Measurements from ENCODE around the gene PLA2G4E. TPM values are rescaled to one million over a fixed set of nuclear protein-coding genes. Genes with fewer than 3 reads are reported as not detected.
A peak's percentile ranks its signal among the peaks of the same experiment; 100 is the strongest.

The PLA2G4E gene
- total RNA-seq, 2 donors from 2014 or later = not detected

GRCh38 chr15:42001236-42001635, 19.6 kb downstream of the PLA2G4E start:
- Mint-ChIP-seq H3K9me3 (no peaks in the 10 kb centered on the region), H3K27me3 (ENCODE audit: low read depth) (no peaks in the 10 kb centered on the region), H3K4me3 (no peak overlapping the region), H3K4me1 (ENCODE audit: low read depth) (no peaks in the 10 kb centered on the region), H3K27ac (no peak overlapping the region), H3K36me3 (ENCODE audit: insufficient read depth in 2 of 2) (no peaks in the 10 kb centered on the region)
- ATAC-seq (replicated peaks in 1 of 2) = no peak
- DNase-seq = no peak

DNA sequence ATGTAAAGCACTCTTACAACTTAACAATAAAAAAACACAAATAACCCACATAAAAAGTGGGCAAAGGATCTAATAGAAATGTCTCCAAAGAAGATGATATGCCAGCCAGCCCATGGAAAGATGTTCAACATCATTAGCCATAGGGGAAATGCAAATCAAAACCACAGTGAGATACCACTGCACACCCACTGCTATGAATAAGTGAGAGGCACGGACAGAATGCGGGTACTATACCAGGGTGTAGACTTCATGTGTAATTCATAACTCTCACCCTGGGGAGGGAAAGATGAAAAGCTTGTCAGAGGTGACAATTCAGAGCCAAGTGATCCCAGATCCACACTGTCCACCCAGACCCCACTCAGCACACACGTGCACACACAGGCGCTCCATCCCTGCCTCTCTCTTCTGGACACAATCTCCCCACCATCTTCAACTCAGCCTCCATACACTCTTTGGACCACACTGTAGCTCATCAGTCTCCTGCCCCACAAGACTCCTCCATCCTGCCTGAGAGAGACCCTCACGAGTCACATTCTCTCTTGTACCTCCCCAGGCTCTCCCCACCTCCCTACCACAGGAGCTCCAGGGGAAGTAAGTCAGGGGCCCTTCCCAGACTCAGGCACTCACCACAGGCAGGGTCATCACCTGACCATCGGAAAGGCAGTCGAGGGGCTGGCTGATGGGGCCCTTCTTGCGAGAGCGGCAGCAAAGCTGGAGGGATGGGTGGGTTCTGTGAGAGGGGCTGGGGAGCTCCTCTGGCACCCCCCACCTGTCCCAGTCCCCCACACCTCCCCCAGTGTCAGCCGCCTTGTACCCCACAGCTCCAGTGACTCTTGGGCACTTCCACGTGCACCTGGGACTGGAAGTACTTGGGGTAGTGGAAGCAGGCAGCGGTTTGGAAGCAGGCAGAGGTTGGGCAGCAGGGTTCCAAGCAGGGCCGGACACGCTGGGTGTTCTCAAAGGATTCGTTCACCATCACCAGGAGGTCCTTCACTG, 21.3 kb downstream of the PLA2G4E start:
- Mint-ChIP-seq H3K4me3 (no peak overlapping the region), H3K27me3 (ENCODE audit: low read depth) (no peaks in the 10 kb centered on the region), H3K27ac (no peak overlapping the region), H3K36me3 (ENCODE audit: insufficient read depth in 2 of 2) (no peaks in the 10 kb centered on the region), H3K4me1 (ENCODE audit: low read depth) (no peaks in the 10 kb centered on the region), H3K9me3 (no peaks in the 10 kb centered on the region)
- DNase-seq (no peak), ATAC-seq (replicated peaks in 1 of 2) (peak; percentile 57 to 77)

DNA sequence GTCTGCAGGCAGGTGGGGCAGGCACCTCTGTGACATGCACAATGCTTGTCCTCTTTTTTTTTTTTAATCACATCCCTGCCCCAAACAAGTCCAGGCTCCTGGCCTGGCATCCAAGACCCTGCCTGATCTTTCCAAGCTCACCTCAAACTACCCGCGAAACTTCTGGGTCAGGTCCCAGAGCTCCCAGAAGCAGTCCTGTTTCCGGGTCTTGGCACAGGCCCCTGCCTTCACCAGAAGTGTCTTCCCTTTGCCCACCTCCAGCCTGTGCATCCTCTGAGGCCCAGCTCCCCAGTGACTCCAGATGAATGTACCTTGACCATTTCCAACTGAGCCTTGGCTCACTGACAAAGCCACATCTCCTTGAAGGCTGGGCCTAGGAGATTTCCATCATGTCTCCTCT, 23.0 kb downstream of the PLA2G4E start:
- ATAC-seq (replicated peaks in 1 of 2) (no peak), DNase-seq (no peak)
- Mint-ChIP-seq H3K9me3 (no peaks in the 10 kb centered on the region), H3K4me1 (ENCODE audit: low read depth) (no peaks in the 10 kb centered on the region), H3K4me3 (no peak overlapping the region), H3K36me3 (ENCODE audit: insufficient read depth in 2 of 2) (no peaks in the 10 kb centered on the region), H3K27ac (no peak overlapping the region), H3K27me3 (ENCODE audit: low read depth) (no peaks in the 10 kb centered on the region)

DNA sequence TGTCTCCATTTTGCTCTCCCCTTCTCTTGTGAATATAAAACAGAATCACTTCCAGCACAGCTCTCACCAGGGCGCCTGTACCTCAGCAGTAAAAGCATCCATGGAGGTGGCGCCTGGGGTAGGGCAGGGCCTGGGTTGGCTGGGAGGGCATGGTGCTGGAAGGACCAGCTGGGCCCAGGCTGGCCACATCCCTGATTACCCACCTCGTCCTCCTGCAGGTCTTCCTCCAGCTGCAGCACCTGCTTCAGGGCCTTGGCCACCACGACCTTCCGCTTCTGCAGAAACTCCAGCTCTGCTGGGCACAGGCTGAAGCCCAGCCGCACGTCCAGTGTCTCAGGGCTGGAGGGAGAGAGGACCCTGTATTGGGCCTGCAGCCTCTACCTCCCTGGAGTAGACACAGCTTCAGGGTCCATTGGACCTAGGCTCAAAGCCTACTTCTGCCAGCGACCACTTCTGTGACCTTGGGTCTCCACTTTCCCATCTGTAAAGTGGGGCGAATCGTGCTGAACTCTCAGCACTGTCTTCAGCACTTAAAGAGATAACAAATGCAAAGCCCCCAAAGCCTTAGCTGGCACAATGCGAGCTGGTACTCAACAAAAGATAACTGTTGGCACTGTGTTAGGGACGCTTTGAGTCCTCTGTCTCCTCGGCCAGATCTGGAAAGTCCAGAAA, 23.8 kb downstream of the PLA2G4E start:
- Mint-ChIP-seq H3K4me1 (ENCODE audit: low read depth) (no peaks in the 10 kb centered on the region), H3K4me3 (no peak overlapping the region), H3K36me3 (ENCODE audit: insufficient read depth in 2 of 2) (no peaks in the 10 kb centered on the region), H3K27me3 (ENCODE audit: low read depth) (no peaks in the 10 kb centered on the region), H3K27ac (no peak overlapping the region), H3K9me3 (no peaks in the 10 kb centered on the region)
- ATAC-seq (replicated peaks in 1 of 2) (no peak), DNase-seq (no peak)

DNA sequence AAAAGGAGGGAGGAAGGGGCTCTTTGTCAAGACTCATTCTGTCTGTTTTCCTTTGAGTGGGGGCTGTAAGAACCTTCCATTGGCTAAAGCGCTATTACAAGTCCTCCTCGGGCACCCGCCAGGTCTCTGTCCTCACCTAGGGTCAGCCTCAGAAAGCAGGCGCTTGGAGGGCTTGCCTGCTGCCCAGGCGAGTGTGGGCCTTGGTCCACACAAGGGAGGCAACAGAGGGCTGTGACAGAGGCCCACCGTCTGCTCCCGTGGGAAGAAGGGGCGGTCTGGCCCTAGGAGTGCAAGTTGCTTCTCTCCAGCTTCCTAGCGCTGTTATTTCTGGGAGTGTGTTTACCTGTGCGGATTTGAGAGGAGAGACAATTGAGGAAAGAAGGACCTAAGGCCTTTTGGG, 24.5 kb downstream of the PLA2G4E start:
- no peak overlapping the region for H3K4me3 Mint-ChIP-seq
- no peaks in the 10 kb centered on the region for H3K4me1 Mint-ChIP-seq (ENCODE audit: low read depth)
- ATAC-seq (replicated peaks in 1 of 2) (no peak), DNase-seq (no peak)
- no peaks in the 10 kb centered on the region for H3K36me3 Mint-ChIP-seq (ENCODE audit: insufficient read depth in 2 of 2)
- H3K27me3 Mint-ChIP-seq (ENCODE audit: low read depth) = no peaks in the 10 kb centered on the region
- H3K27ac Mint-ChIP-seq = no peak overlapping the region
- H3K9me3 Mint-ChIP-seq = no peaks in the 10 kb centered on the region

- H3K27ac Mint-ChIP-seq = no peak overlapping the region
- DNase-seq (no peak), ATAC-seq (replicated peaks in 1 of 2) (no peak)
- no peaks in the 10 kb centered on the region for H3K27me3 Mint-ChIP-seq (ENCODE audit: low read depth)
- H3K4me3 Mint-ChIP-seq = no peak overlapping the region
- no peaks in the 10 kb centered on the region for H3K36me3 Mint-ChIP-seq (ENCODE audit: insufficient read depth in 2 of 2)
- H3K9me3 Mint-ChIP-seq = no peaks in the 10 kb centered on the region
- H3K4me1 Mint-ChIP-seq (ENCODE audit: low read depth) = no peaks in the 10 kb centered on the region
Measured at GRCh38 chr15:41995476-41995855, 25.4 kb downstream of the PLA2G4E start.

DNA sequence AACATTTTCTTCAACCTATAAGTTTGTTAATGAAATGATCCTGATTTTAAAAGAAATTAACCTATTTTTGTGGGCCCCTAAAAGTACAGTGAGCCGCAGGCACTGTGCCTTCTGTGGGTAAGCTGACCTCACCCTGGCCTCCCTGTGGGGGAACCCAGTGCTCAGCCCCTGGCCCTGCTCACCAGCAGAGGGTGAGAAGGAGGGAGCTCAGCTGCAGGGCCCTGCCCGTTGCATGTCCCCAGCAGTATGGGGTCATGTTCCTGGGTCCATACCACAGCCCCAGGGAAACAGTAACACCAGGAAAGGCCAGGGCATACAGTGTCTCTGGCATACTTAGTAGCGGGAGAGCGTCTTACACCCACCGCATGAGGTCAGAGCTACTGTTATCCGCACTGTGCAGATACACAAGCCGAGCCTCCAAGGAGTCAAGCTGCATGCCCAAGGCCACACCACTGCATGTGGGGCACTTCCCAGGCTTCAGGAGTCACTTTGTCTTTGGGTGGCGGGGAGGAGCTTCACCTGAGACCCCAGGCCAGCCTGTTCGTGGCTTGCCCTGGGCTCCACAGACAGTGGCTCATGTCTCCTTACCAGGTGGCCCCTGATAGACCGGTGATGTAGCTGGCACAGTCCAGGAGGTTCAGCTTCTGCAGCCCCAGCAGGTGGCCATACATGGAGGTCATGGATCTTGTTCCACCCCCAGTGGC, 25.9 kb downstream of the PLA2G4E start:
- Mint-ChIP-seq H3K4me1 (ENCODE audit: low read depth) (no peaks in the 10 kb centered on the region), H3K4me3 (no peak overlapping the region), H3K27me3 (ENCODE audit: low read depth) (no peaks in the 10 kb centered on the region), H3K9me3 (no peaks in the 10 kb centered on the region), H3K36me3 (ENCODE audit: insufficient read depth in 2 of 2) (no peaks in the 10 kb centered on the region), H3K27ac (no peak overlapping the region)
- DNase-seq (no peak), ATAC-seq (replicated peaks in 1 of 2) (no peak)

GRCh38 chr15:41994171-41994650, 26.6 kb downstream of the PLA2G4E start:
- H3K36me3 Mint-ChIP-seq (ENCODE audit: insufficient read depth in 2 of 2) = no peaks in the 10 kb centered on the region
- H3K9me3 Mint-ChIP-seq = no peaks in the 10 kb centered on the region
- H3K4me3 Mint-ChIP-seq = no peak overlapping the region
- no peaks in the 10 kb centered on the region for H3K27me3 Mint-ChIP-seq (ENCODE audit: low read depth)
- no peak overlapping the region for H3K27ac Mint-ChIP-seq
- no peaks in the 10 kb centered on the region for H3K4me1 Mint-ChIP-seq (ENCODE audit: low read depth)
- DNase-seq (no peak), ATAC-seq (replicated peaks in 1 of 2) (no peak)

DNA sequence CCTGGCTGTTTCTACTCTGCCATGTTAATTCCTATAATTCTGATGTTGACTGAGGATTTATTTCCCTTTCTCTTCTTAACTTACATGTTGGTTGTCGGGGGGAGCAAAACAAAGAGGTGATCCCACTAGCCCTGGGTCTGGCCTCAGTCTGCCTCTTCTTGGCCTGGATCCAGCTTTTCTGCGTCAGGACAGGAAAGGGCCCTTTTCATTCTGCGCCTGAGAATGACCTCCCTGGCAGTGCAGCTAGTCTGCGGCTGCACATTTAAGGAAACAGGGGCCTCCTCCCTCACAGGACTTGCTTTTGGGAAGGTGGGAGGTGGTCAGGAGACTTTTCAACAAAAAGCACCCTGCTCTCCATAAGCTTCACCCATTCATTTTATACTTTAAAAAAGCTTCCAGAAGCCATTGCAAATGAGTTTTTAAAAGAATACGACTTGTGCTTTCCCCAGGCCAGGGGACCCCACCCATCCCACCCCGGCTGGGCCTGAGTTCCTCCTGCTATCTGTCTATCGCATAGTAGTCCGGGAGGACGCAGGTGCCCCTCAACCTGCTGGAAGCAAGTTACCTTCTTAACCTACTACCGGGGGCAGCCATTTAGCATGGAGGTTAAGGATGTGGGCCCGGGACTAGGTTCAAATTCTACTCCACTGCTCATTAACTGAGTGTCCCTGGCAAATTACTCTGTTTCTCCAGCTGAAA, 27.2 kb downstream of the PLA2G4E start:
- H3K36me3 Mint-ChIP-seq (ENCODE audit: insufficient read depth in 2 of 2) = no peaks in the 10 kb centered on the region
- DNase-seq (no peak), ATAC-seq (replicated peaks in 1 of 2) (no peak)
- no peaks in the 10 kb centered on the region for H3K4me1 Mint-ChIP-seq (ENCODE audit: low read depth)
- H3K4me3 Mint-ChIP-seq = no peak overlapping the region
- no peak overlapping the region for H3K27ac Mint-ChIP-seq
- no peaks in the 10 kb centered on the region for H3K9me3 Mint-ChIP-seq
- no peaks in the 10 kb centered on the region for H3K27me3 Mint-ChIP-seq (ENCODE audit: low read depth)

DNA sequence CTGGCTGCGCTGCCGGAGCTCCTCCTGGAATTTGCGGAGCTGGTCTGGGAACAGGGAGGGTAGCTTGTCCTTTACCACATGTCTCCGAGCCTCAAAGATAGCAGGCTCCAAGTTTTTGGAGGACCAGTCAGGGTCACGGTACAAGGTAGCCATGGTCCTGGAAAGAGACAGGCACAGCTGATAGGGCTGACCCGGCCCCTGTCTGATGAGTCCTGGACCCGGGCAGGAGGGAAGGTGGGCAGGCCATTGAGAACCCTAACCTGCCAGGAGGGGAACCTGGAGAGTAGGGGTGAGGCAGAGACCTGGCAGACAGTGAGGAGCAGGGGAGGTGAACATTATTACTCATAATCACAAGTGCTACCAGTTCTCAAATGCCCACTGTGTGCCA, 28.0 kb downstream of the PLA2G4E start:
- ATAC-seq (replicated peaks in 1 of 2) (no peak), DNase-seq (no peak)
- H3K9me3 Mint-ChIP-seq = no peaks in the 10 kb centered on the region
- no peaks in the 10 kb centered on the region for H3K4me1 Mint-ChIP-seq (ENCODE audit: low read depth)
- H3K36me3 Mint-ChIP-seq (ENCODE audit: insufficient read depth in 2 of 2) = no peaks in the 10 kb centered on the region
- no peak overlapping the region for H3K4me3 Mint-ChIP-seq
- H3K27ac Mint-ChIP-seq = no peak overlapping the region
- H3K27me3 Mint-ChIP-seq (ENCODE audit: low read depth) = no peaks in the 10 kb centered on the region

- Mint-ChIP-seq H3K4me1 (ENCODE audit: low read depth) (no peaks in the 10 kb centered on the region), H3K4me3 (no peak overlapping the region), H3K27ac (no peak overlapping the region), H3K9me3 (no peaks in the 10 kb centered on the region), H3K27me3 (ENCODE audit: low read depth) (no peaks in the 10 kb centered on the region), H3K36me3 (ENCODE audit: insufficient read depth in 2 of 2) (no peaks in the 10 kb centered on the region)
- ATAC-seq (replicated peaks in 1 of 2) (no peak), DNase-seq (no peak)
Measured at GRCh38 chr15:41992151-41992802, 28.6 kb downstream of the PLA2G4E start.

DNA sequence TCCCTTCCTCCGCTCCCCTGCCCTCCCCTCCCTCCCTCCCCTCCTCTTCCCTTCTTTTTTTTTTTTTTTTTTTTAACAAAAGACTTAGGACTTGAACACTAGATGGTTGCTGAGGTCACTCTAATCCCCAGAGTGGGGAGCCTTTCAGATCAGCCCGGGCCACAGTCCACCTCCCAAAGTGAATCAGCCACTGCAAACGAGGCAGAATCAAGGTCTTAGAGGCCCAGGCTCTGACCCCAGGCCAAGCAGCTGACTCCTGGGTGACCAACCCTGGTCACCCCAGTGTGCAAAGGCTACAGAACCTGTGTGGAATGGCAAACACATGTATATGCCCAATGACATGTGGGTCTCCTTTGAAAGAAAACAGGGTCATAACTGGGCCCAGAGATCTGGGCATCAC, 30.2 kb downstream of the PLA2G4E start:
- no peaks in the 10 kb centered on the region for H3K36me3 Mint-ChIP-seq (ENCODE audit: insufficient read depth in 2 of 2)

More for the DNA sequence above, 30.2 kb downstream of the PLA2G4E start:
- H3K4me1 Mint-ChIP-seq (ENCODE audit: low read depth) = no peaks in the 10 kb centered on the region
- no peak overlapping the region for H3K4me3 Mint-ChIP-seq
- no peak for DNase-seq
- H3K27me3 Mint-ChIP-seq (ENCODE audit: low read depth) = no peaks in the 10 kb centered on the region
- H3K9me3 Mint-ChIP-seq = no peaks in the 10 kb centered on the region
- no peak overlapping the region for H3K27ac Mint-ChIP-seq
- no peak for ATAC-seq (replicated peaks in 1 of 2)

Measured in activated T-cell treated with anti-CD3 and anti-CD28 coated beads, Interleukin-2, amount 50 U/mL, for 72 hours (primary cell).